Fibroblast of peridontal ligament (primary cell): Measurements from ENCODE around the gene ACACA.
A peak's percentile ranks its signal among the peaks of the same experiment; 100 is the strongest.
"Not testable (repeated sequence)": the region's sequence is repeated elsewhere in the genome, so short reads cannot be mapped to it uniquely, and the experiment has no call there.

ENCODE experiments used
- DNase-seq: peaks from one replicate; pipeline ENCODE4 v3.0.0-alpha.2; 2010; ENCODE audit errors: extremely low read depth

The ACACA gene

DNA sequence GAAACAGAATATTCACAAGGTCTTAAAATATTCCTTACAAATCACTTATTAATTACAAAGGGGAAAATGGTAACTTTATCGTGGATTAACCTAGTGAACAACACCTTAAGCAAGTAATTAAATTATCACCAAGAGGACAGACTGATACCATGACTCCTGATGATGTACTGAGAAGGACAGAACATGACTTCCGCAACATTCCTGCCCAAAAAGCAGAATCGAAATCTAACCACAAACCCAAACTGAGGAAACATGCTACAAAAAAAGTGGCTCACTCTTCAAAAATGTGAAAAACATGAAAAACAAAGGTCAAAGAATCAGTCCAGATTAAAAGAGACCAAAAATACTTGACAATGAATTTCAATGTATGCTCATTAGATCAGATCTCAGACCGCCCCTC, 306.4 kb downstream of the ACACA start:
- DNase-seq: no peak

- DNase-seq: no peak
These were observed 307.5 kb downstream of the ACACA start for GRCh38 chr17:37098910-37099664.

DNA sequence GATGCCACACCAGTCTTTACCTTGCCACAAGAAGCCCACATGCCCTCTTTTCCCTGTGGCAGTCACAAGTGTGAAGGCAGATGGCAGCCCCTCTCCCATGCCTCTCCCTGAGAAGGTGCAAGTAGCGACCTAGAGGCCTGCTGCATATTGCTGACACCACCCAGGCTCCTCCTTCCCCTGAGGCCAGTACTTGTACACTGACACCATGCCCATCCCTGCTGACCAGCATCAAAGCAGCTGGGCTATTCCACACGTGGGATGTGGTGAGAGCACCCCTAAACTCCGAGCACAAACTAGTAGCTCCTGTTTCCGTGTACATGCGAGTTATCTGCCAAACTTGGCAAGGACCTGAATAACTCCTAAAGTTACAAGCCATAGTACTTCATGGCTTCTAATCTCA, 308.5 kb downstream of the ACACA start:
- DNase-seq: no peak

- DNase-seq: no peak
These were observed 309.5 kb downstream of the ACACA start for GRCh38 chr17:37097154-37097553.

DNA sequence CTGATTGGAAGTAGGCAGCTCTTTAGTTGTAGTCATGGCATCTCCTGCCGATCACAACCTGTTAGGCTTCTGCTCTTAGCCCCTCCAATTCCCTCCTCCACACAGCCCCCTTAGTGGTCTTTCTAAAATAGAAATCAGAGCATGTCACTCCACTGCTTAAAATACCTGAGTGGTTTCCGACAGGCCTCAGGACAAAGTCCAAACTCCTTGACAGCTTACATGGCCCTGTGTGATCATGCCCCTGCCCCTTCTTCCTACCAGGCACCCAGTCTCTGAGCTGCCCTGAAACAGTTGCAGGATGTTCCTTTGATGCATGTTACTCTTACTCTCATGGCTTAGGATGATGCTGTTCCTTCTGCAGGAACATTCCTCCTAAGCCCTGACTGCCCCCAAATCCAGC, 310.6 kb downstream of the ACACA start:
- no peak for DNase-seq

GRCh38 chr17:37094391-37094790, 312.2 kb downstream of the ACACA start:
- DNase-seq: no peak

- DNase-seq: no peak
These were observed 313.9 kb downstream of the ACACA start for GRCh38 chr17:37092701-37093100.

- no peak for DNase-seq
These were observed 314.6 kb downstream of the ACACA start for GRCh38 chr17:37092071-37092470.

- DNase-seq: no peak
These were observed 315.7 kb downstream of the ACACA start for GRCh38 chr17:37090941-37091340.

DNA sequence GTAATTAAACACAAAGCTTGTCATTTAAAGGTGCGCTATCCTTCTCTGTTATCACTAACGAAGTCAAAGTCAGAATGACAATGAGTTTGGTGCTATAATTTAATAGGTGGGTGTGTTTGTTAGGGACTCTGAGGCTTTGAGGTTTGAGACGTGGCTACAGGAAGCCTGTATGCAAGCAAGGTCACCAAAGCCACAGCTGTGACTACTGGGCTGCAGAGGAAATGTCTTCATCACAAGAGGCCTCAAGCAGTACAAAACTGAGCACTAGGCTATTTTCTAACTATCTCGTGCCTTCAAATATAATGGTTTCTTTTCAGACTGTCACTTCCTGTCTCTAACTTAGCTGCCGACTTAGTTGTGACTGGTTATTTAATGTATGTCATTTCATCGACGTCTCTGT, 316.7 kb downstream of the ACACA start:
- DNase-seq: no peak

DNA sequence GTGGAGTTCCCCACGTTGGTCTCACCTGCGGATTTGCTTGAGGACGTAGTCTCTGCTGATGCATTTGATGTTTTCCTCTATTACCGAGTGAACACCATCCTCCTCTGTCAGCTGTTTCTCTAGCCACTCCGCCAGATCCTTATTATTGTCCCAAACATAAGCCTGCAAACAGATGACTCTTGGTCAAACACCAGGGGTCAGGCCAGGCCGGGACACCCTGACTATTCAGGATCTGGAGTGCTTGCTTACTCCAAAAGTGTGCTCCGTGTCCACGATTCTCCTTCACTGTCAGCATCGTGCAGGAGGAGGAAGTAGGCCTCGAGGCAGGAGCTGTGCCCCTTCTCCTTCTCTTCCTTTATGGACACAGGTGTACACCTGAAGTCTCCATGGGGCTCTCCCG, 317.7 kb downstream of the ACACA start:
- no peak for DNase-seq

DNA sequence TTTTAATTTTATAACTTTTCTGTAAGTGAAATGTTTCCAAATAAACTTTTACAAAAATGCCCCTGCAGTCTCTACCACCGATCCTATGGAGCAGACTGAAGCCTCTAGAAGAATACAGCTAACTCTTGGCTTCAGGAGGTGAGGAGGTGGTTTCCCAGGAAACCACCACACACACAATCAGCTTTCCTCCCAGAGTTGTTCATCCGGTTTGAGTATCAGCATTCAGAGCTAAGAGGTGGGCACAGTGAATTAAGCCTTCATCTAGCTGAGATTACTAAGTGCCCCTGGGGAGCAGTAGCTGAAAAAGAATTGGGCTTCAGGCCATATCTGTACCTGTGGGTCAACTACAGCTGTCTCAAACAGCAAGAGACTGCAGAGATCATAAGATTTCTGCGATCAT, 318.2 kb downstream of the ACACA start:
- DNase-seq: no peak

DNA sequence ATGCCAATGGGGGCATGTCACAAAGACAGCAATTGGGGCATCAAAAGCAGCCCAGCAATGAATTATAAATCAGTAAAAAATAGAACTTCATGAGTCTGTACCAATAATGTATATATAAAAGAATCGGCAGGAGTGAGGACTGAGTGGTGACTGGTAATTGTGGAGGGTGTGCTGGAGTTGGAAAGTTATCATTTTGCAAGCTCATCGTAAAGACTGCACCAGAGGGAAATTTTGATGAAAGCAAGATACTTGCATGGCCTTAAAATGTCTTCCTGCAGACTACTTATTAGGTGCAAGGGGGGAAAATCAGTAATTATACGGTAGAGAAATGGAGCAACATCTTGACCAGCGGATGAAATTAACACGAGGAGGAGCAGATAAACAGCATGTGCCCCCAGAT, 319.0 kb downstream of the ACACA start:
- no peak for DNase-seq

GRCh38 chr17:37086948-37087347, 319.7 kb downstream of the ACACA start:
- no peak for DNase-seq

DNA sequence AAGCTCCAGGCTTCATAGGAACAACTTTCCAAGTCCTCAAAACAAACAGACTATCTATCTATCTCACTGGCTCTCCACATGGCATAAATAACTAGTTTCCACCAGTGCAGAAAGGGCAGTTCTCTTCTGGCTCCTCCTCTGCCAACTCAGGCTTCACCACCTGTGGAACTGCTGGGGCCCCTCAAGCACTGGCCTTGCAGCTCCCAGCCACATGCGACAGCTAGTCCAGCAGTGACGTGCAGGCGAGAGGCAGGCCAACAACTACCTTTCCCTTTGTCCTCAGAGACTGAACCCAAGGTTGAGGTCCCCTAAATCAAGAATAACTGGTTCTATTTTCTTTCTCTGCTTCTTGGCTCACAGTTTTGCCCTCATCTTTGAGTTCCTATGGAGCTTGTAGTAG, 320.3 kb downstream of the ACACA start:
- DNase-seq: no peak

GRCh38 chr17:37084372-37084771, 322.3 kb downstream of the ACACA start:
- no peak for DNase-seq

GRCh38 chr17:37083456-37083855, 323.2 kb downstream of the ACACA start:
- DNase-seq: no peak

- DNase-seq: no peak
These were observed 323.7 kb downstream of the ACACA start for GRCh38 chr17:37082985-37083384.

DNA sequence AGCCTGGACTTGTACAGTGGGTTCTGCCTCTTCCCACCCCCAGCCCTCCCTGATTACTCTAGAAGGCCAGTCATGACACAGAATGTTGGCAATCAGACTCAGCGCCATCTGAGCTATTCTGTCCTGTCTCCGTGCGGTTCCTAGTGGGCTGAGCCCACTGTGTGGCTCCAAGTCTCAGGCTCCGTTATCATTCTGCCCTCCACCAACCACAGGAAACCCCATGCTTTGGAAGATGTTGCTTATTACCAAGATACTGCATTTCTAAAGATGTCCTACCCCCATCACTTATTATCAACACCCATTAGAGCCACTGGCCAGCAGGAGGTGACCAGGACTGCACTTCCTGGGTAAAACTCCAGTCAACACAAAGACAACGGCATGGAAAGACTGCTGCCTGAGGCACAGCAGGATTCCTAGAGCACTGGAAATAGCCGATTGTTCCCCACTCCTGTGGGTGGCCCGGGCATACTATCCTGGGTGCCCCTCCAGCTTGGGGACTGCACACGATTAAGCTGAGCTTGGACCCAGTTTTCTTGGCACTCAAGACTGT, 324.2 kb downstream of the ACACA start:
- DNase-seq: no peak

DNA sequence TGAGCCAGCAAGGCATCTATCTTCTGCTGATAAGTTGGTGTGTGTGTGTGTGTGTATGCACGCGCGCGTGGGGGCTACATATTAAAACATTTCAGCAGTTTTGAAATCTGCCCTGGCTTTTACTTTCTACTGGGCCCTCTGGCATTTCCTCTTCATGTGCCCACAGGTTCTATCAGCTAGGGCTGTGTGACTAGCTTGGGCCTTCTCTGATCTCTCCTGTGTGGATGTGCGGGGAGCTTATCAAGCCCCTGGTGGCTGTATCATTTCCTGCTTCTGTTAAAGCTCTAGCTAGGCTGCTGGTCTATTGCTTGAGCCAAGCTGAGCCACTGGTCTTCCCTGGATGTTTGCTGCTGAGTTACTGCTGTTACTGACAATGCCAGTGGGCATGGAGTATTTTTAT, 325.3 kb downstream of the ACACA start:
- DNase-seq: no peak

DNA sequence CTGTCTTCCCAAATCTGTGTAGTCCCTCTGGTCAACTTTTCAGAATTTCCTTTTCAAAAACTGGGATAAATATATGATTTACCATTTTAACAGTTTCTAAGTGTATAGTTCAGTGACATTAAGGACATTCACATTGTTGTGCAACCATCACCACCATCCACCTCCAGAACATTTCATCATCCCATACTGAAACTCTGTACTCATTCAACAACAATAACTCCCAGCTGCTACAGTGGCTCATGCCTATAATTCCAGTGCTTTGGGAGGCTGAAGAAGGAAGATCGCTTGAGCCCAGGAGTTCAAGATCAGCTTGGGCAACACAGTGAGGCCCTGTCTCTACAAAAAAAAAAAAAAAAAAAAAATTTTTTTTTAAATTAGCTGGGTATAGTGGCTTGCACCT, 326.9 kb downstream of the ACACA start:
- peak; percentile 30 for DNase-seq

- no peak for DNase-seq
These were observed 327.4 kb downstream of the ACACA start for GRCh38 chr17:37079065-37079708.

- DNase-seq: not testable (repeated sequence)
These were observed 333.2 kb downstream of the ACACA start for GRCh38 chr17:37073464-37073863.
